A673 (cell line): Measurements from ENCODE around the gene BBS5. TPM values are rescaled to one million over a fixed set of nuclear protein-coding genes. Genes with fewer than 3 reads are reported as not detected.

ENCODE experiments used
- BruUV-seq: library from RNA; stranded (reverse); fragments of 400-500 nt; replicated peaks from 2 replicates; lab custom pipeline; 2021; lab: Mats Ljungman, UMichigan
- CTCF ChIA-PET: fragments of 300-600 bp; sonication (Branson Sonifier 250); formaldehyde crosslinking; loops from one replicate; lab custom pipeline; 2022; ENCODE audit warnings: antibody characterized with exemption; lab: Charles Lee
- POLR2A ChIA-PET: fragments of 300-600 bp; sonication (Branson Sonifier 250); formaldehyde crosslinking; loops from one replicate; lab custom pipeline; 2022; ENCODE audit warnings: antibody characterized with exemption; ENCODE audit not compliant: low non-redundant PET; lab: Charles Lee
- DNase-seq: peaks from one replicate; pipeline ENCODE4 v3.0.0-alpha.2; 2015; ENCODE audit warnings: low spot score
- H3K27ac ChIP-seq: fragments of 200-600 bp; sonication (generic); 2 replicates; pipeline ENCODE4 v1.5.1; 2016; ENCODE audit warnings: mixed run types, low read depth, mild to moderate bottlenecking, mixed read lengths, antibody characterized with exemption, low read length; ENCODE audit not compliant: poor library complexity, severe bottlenecking
- H3K27me3 ChIP-seq: fragments of 200-600 bp; sonication (generic); replicated peaks from 2 replicates; pipeline ENCODE4 v1.6.1; 2017; ENCODE audit warnings: mixed run types, low read depth, mild to moderate bottlenecking, mixed read lengths, antibody characterized with exemption, low read length; ENCODE audit not compliant: insufficient read depth, poor library complexity
- H3K36me3 ChIP-seq: fragments of 200-600 bp; sonication (generic); 2 replicates; pipeline ENCODE4 v1.6.1; 2016; ENCODE audit warnings: mixed run types, mild to moderate bottlenecking, mixed read lengths, antibody characterized with exemption, low read length; ENCODE audit not compliant: insufficient read depth, poor library complexity, severe bottlenecking
- H3K4me1 ChIP-seq: fragments of 200-600 bp; sonication (generic); 2 replicates; pipeline ENCODE4 v1.6.1; 2017; ENCODE audit warnings: mixed run types, mild to moderate bottlenecking, mixed read lengths, antibody characterized with exemption, low read length; ENCODE audit not compliant: insufficient read depth, poor library complexity, severe bottlenecking
- H3K4me3 ChIP-seq: fragments of 200-600 bp; sonication (generic); 2 replicates; pipeline ENCODE4 v1.5.1; 2016; ENCODE audit warnings: low read depth, mixed run types, mild to moderate bottlenecking, mixed read lengths, low read length; ENCODE audit not compliant: poor library complexity, severe bottlenecking
- H3K9me3 ChIP-seq: fragments of 200-600 bp; sonication (generic); 2 replicates; pipeline ENCODE4 v1.6.1; 2016; ENCODE audit warnings: mixed run types, low read depth, mild to moderate bottlenecking, mixed read lengths, antibody characterized with exemption, low read length; ENCODE audit not compliant: poor library complexity, severe bottlenecking
- CTCF ChIP-seq: fragments of 300-800, 200-600 bp; sonication (generic); conservative IDR thresholded peaks from 2 replicates; pipeline ENCODE4 v1.5.1; 2017; ENCODE audit warnings: low read depth, mild to moderate bottlenecking, antibody characterized with exemption, low read length, moderate library complexity, mixed read lengths
- EZH2 ChIP-seq: fragments of 200-600 bp; sonication (generic); IDR thresholded peaks from 2 replicates; pipeline ENCODE4 v1.6.1; 2017; ENCODE audit warnings: borderline replicate concordance, low read depth, mild to moderate bottlenecking, mixed read lengths, antibody characterized with exemption, low read length; ENCODE audit not compliant: poor library complexity, severe bottlenecking
- intact Hi-C: fragments of 100-400 bp; cut with micrococcal nuclease; formaldehyde crosslinking; loops from one replicate; pipeline ENCODE4 v1.10.0; 2022; ENCODE audit not compliant: unreplicated experiment
- total RNA-seq: library from RNA; stranded (reverse); gene quantifications from 2 replicates; pipeline ENCODE4 v1.2.3, GENCODE V29; 2021

The BBS5 gene
- total RNA-seq, 1 experiment from 2014 or later, result 11.5 TPM

GRCh38 chr2:169542433-169542832 lies 63.1 kb downstream of the BBS5 start:
- H3K9me3 ChIP-seq, result no peaks in the 10 kb centered on the region
- POLR2A ChIA-PET, result no interaction called here
- DNase-seq, result no peak
- H3K36me3 ChIP-seq, result no peaks in the 10 kb centered on the region
- intact Hi-C loops, result no loop called here
- no peaks in the 10 kb centered on the region for H3K4me1 ChIP-seq
- BruUV-seq, result no TSS peak
- H3K4me3 ChIP-seq, result no peak overlapping the region
- TF ChIP-seq CTCF (no peak), EZH2 (no peak)
- no peaks in the 10 kb centered on the region for H3K27me3 ChIP-seq
- CTCF ChIA-PET, result no interaction called here
- no peak overlapping the region for H3K27ac ChIP-seq

- BruUV-seq, result no TSS peak
- Histone ChIP-seq H3K36me3 (no peaks in the 10 kb centered on the region), H3K4me3 (no peak overlapping the region), H3K27ac (no peak overlapping the region), H3K27me3 (no peaks in the 10 kb centered on the region), H3K4me1 (no peaks in the 10 kb centered on the region), H3K9me3 (no peaks in the 10 kb centered on the region)
- ChIA-PET CTCF (no interaction called here), POLR2A (no interaction called here)
- DNase-seq, result no peak
- no peak for TF ChIP-seq EZH2
- intact Hi-C loops, result no loop called here
Observed at GRCh38 chr2:169546756-169547155, 67.5 kb downstream of the BBS5 start.

Other genes with a start within 250 kb of the BBS5 start
- gene LRP2, start 117.0 kb upstream of the BBS5 start, total RNA-seq, result 0.26 TPM in 1 of 2 replicates, not detected in the other
- 0.34 and 0.63 TPM in 2 replicates for gene KLHL41, start 30.2 kb downstream of the BBS5 start, total RNA-seq
- gene FASTKD1, start 94.4 kb downstream of the BBS5 start, total RNA-seq, result 37.3 and 42.1 TPM in 2 replicates
- gene PPIG, start 104.9 kb downstream of the BBS5 start, total RNA-seq, result 69.1 and 69.8 TPM in 2 replicates
- 0.37 and 0.83 TPM in 2 replicates for gene CFAP210, start 214.9 kb downstream of the BBS5 start, total RNA-seq
- 6.9 TPM in 2 replicates for gene PHOSPHO2, start 215.0 kb downstream of the BBS5 start, total RNA-seq